GM10266 (cell line): ENCODE measurements around the gene WIZ.

Source experiments
- DNase-seq: peaks from one replicate; pipeline ENCODE4 v3.0.0; 2012; ENCODE audit errors: extremely low spot score
- CTCF ChIP-seq: IDR thresholded peaks from 2 replicates; pipeline ENCODE4 v1.5.1; 2012; ENCODE audit warnings: mild to moderate bottlenecking, low read depth; ENCODE audit not compliant: control insufficient read depth, insufficient read depth; ENCODE audit errors: missing control alignments

Gene WIZ

GRCh38 chr19:15461694-15462093 lies 11.9 kb upstream of the WIZ start:
- no peak for DNase-seq
- TF ChIP-seq CTCF: no peak

GRCh38 chr19:15457701-15458484 lies 8.1 kb upstream of the WIZ start:
- no peak for DNase-seq
- TF ChIP-seq CTCF: no peak

GRCh38 chr19:15456871-15457700 lies 7.3 kb upstream of the WIZ start:
- no peak for DNase-seq

GRCh38 chr19:15456441-15456840 lies 6.7 kb upstream of the WIZ start:
- TF ChIP-seq CTCF: no peak
- no peak for DNase-seq

More at GRCh38 chr19:15456871-15457700, 7.3 kb upstream of the WIZ start:
- no peak for TF ChIP-seq CTCF

GRCh38 chr19:15455996-15456395 lies 6.2 kb upstream of the WIZ start:
- TF ChIP-seq CTCF: no peak
- DNase-seq: no peak

GRCh38 chr19:15453906-15454860 lies 4.4 kb upstream of the WIZ start:
- no peak for DNase-seq
- TF ChIP-seq CTCF: no peak
